ENCODE data around the gene TBC1D2B. TPM values are rescaled to one million over a fixed set of nuclear protein-coding genes. Genes with fewer than 3 reads are reported as not detected.
"Not testable (repeated sequence)": the region's sequence is repeated elsewhere in the genome, so short reads cannot be mapped to it uniquely, and the experiment has no call there.

Gene TBC1D2B
- total RNA-seq, 3 donors from 2014 or later = 54.8 to 65.6 (median 57.0) TPM

GRCh38 chr15:77975332-77976094 lies 102.0 kb downstream of the TBC1D2B start:
- no peak for DNase-seq
- intact Hi-C loops (cut with DNase I, micrococcal nuclease) = no loop called here

GRCh38 chr15:77974416-77975331 lies 102.8 kb downstream of the TBC1D2B start:
- TF ChIP-seq, protein P1, sequence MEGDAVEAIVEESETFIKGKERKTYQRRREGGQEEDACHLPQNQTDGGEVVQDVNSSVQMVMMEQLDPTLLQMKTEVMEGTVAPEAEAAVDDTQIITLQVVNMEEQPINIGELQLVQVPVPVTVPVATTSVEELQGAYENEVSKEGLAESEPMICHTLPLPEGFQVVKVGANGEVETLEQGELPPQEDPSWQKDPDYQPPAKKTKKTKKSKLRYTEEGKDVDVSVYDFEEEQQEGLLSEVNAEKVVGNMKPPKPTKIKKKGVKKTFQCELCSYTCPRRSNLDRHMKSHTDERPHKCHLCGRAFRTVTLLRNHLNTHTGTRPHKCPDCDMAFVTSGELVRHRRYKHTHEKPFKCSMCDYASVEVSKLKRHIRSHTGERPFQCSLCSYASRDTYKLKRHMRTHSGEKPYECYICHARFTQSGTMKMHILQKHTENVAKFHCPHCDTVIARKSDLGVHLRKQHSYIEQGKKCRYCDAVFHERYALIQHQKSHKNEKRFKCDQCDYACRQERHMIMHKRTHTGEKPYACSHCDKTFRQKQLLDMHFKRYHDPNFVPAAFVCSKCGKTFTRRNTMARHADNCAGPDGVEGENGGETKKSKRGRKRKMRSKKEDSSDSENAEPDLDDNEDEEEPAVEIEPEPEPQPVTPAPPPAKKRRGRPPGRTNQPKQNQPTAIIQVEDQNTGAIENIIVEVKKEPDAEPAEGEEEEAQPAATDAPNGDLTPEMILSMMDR (IDR thresholded peaks at IDR 0.05) = no peak
- Histone ChIP-seq H3K9me3 (no peaks in the 10 kb centered on the region), H3K4me3 (no peak overlapping the region), H3K36me3 (ENCODE audit: low read depth) (no peaks in the 10 kb centered on the region), H3K4me1 (ENCODE audit: low read depth) (peaks cover 5% of the 10 kb centered on the region)
- ATAC-seq (no peak), DNase-seq (no peak)
- intact Hi-C loops (cut with DNase I, micrococcal nuclease) = no loop called here

More at GRCh38 chr15:77975332-77976094, 102.0 kb downstream of the TBC1D2B start:
- TF ChIP-seq, protein P1 (IDR thresholded peaks at IDR 0.05) = no peak
- no peak for ATAC-seq
- H3K4me3 ChIP-seq = no peak overlapping the region
- H3K36me3 ChIP-seq (ENCODE audit: low read depth) = no peaks in the 10 kb centered on the region
- H3K4me1 ChIP-seq (ENCODE audit: low read depth) = peaks cover 5% of the 10 kb centered on the region
- no peaks in the 10 kb centered on the region for H3K9me3 ChIP-seq

DNA sequence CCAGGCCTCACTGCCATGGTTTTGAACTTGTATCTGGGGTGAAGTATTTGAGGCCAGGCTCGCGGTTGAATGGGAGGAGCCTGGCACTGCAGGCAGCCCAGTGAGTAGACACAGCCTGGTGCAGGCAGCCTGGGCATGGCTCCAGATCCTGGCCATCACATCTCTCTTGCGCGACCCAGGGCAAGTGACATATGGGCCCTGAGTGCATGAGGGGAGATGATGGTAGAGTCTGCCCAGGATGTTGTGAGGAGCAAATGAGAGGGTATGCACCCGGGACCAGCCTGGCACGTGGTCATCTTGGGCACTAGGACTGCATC lies 103.5 kb downstream of the TBC1D2B start:
- Histone ChIP-seq H3K4me3 (no peak overlapping the region), H3K9me3 (no peaks in the 10 kb centered on the region), H3K36me3 (ENCODE audit: low read depth) (no peaks in the 10 kb centered on the region), H3K4me1 (ENCODE audit: low read depth) (peaks cover 5% of the 10 kb centered on the region)
- intact Hi-C loops (cut with DNase I, micrococcal nuclease) = no loop called here
- ATAC-seq (peak; percentile 62), DNase-seq (peak; percentile 51 to 62 (median 60))
- TF ChIP-seq, protein P1 (IDR thresholded peaks at IDR 0.05) = no peak

- H3K4me3 ChIP-seq; intact Hi-C loops (cut with DNase I, micrococcal nuclease); H3K9me3 ChIP-seq; H3K36me3 ChIP-seq (ENCODE audit: low read depth); DNase-seq; H3K4me1 ChIP-seq (ENCODE audit: low read depth): not testable (repeated sequence)
- peak; percentile 70 for ATAC-seq
These were observed 104.0 kb downstream of the TBC1D2B start for GRCh38 chr15:77973273-77974097.

GRCh38 chr15:77972706-77973105 lies 104.8 kb downstream of the TBC1D2B start:
- H3K36me3 ChIP-seq (ENCODE audit: low read depth); intact Hi-C loops (cut with DNase I, micrococcal nuclease); ATAC-seq; H3K9me3 ChIP-seq; H3K4me1 ChIP-seq (ENCODE audit: low read depth); H3K4me3 ChIP-seq: not testable (repeated sequence)
- DNase-seq = peak in 1 of 3 donors; percentile 30

DNA sequence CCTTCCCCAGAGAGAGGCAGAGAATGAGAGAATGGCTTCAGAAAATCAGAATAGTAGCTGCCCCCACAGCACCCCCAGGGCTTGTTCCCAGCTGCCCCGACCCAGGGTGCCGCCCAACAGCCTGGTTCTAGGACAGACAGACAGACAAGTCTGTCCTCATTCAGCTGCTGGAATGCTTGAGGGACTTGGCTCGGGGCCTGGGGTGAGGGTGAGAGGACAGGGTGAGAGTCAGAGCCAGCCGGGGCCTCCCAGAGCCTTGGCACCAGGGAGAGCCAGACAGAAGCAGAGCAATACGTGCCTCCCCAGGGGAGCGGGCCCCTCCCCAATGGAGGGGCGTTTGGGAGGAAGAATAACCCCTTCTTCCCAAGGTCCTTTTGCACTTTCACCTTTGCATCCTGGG lies 105.6 kb downstream of the TBC1D2B start:
- H3K36me3 ChIP-seq (ENCODE audit: low read depth); intact Hi-C loops (cut with DNase I, micrococcal nuclease); H3K9me3 ChIP-seq; H3K4me3 ChIP-seq; ATAC-seq; H3K4me1 ChIP-seq (ENCODE audit: low read depth); DNase-seq: not testable (repeated sequence)

- intact Hi-C loops (cut with DNase I, micrococcal nuclease); ATAC-seq; H3K4me1 ChIP-seq (ENCODE audit: low read depth); DNase-seq; H3K4me3 ChIP-seq; H3K9me3 ChIP-seq; H3K36me3 ChIP-seq (ENCODE audit: low read depth): not testable (repeated sequence)
These were observed 106.6 kb downstream of the TBC1D2B start for GRCh38 chr15:77970813-77971360.

Data from mucosa of descending colon (tissue), 3 donors.